HFFc6 (cell line): ENCODE data around the gene ERCC1. TPM values are rescaled to one million over a fixed set of nuclear protein-coding genes. Genes with fewer than 3 reads are reported as not detected.
A peak's percentile ranks its signal among the peaks of the same experiment; 100 is the strongest.

Experiments
- DNase-seq: peaks from one replicate; pipeline ENCODE4 v3.0.0-alpha.2; 2018
- H3K27ac Mint-ChIP-seq: 2 replicates; pipeline ENCODE4 v1.8.0; 2020; ENCODE audit warnings: mild to moderate bottlenecking, mixed read lengths
- H3K27me3 Mint-ChIP-seq: 2 replicates; pipeline ENCODE4 v1.8.0; 2021; ENCODE audit warnings: mild to moderate bottlenecking, moderate library complexity, mixed read lengths; ENCODE audit not compliant: insufficient read depth
- H3K36me3 Mint-ChIP-seq: 2 replicates; pipeline ENCODE4 v1.8.0; 2021; ENCODE audit warnings: low read depth, mixed read lengths
- H3K4me1 Mint-ChIP-seq: 2 replicates; pipeline ENCODE4 v1.8.0; 2020; ENCODE audit warnings: low read depth, mixed read lengths
- H3K4me3 Mint-ChIP-seq: 2 replicates; pipeline ENCODE4 v1.8.0; 2020; ENCODE audit warnings: mild to moderate bottlenecking, moderate library complexity, mixed read lengths
- H3K9me3 Mint-ChIP-seq: 2 replicates; pipeline ENCODE4 v1.8.0; 2020; ENCODE audit warnings: mild to moderate bottlenecking, mixed read lengths
- long read RNA-seq: library from polyadenylated mRNA; unstranded; transcript quantifications from one replicate; pipeline ENCODE4 v2.0.0, GENCODE V29; 2019
- total RNA-seq, 6 experiments: library from RNA; stranded (reverse); fragmentation: NEBNext Ultra II Directional; extraction: Animal tissue kit (Norgen Biotek cat#: 25700); gene quantifications; 2 replicates in 1 of 6; 3 replicates in 5 of 6; pipeline ENCODE4 v1.2.3, GENCODE V29; 2021
- TF ChIP-seq, protein P1 (sequence below): fragments of 200-600 bp; sonication (generic); IDR thresholded peaks from 2 replicates; pipeline ENCODE4 v1.5.0; 2021; ENCODE audit warnings: antibody characterized with exemption, mild to moderate bottlenecking

Gene ERCC1
- total RNA-seq = 100 to 1,000 TPM; 106 to 129 (median 117) TPM
- long read RNA-seq, transcript ERCC1-202 (10 exons, 3,828 nt) = major isoform, 17 of 111 reads
- long read RNA-seq, transcript ERCC1-201 (8 exons, 1,278 nt) = minor isoform, 13 of 111 reads
- long read RNA-seq, transcript ERCC1-208 (10 exons, 1,453 nt) = minor isoform, 8 of 111 reads
- long read RNA-seq, partial matches to known transcripts = 36 of 111 reads
- long read RNA-seq, other reads (novel, unspliced or antisense) = 32 of 111 reads

DNA sequence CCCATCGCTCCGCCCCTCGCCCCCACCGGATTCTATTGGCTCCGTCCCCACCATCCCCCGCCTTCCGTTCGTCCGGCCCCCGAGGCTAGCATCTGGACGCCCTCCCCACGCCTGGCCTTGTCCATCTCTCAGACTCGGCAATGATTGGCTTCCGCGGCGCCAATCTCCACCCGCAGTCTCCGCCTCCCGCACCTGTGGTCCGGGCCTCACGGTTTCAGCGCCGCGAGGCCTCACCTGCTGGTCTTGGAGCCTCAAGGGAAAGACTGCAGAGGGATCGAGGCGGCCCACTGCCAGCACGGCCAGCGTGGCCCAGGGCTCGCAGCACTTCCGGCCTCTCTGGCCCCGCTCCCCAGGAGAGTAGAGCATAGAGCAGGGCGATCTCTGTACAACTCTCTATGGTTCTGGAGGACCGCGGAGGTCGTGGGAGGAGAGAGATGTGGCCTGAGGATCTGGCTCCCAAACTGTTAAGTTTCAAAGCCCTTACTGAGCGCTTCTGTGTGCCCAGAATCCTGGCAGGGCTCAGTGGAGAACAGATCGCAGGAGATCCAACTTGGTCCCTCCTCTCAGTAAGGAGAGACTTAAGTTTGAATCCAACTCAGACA is at the start of gene ERCC1:
Gene ERCC1, minus strand, starts transcription at position 329 of the 602 bp plus-strand sequence. CDS start 543 bp downstream, outside the sequence.
- DNase-seq = peak; percentile 92
- peaks cover 9% of the 10 kb centered on the region for H3K27me3 Mint-ChIP-seq
- H3K36me3 Mint-ChIP-seq = peaks cover 16% of the 10 kb centered on the region
- H3K27ac Mint-ChIP-seq = peak within 1 kb of the TSS; percentile 99
- TF ChIP-seq, protein P1, sequence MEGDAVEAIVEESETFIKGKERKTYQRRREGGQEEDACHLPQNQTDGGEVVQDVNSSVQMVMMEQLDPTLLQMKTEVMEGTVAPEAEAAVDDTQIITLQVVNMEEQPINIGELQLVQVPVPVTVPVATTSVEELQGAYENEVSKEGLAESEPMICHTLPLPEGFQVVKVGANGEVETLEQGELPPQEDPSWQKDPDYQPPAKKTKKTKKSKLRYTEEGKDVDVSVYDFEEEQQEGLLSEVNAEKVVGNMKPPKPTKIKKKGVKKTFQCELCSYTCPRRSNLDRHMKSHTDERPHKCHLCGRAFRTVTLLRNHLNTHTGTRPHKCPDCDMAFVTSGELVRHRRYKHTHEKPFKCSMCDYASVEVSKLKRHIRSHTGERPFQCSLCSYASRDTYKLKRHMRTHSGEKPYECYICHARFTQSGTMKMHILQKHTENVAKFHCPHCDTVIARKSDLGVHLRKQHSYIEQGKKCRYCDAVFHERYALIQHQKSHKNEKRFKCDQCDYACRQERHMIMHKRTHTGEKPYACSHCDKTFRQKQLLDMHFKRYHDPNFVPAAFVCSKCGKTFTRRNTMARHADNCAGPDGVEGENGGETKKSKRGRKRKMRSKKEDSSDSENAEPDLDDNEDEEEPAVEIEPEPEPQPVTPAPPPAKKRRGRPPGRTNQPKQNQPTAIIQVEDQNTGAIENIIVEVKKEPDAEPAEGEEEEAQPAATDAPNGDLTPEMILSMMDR = no peak
- peak within 1 kb of the TSS; percentile 97 for H3K4me3 Mint-ChIP-seq
- peaks cover 65% of the 10 kb centered on the region for H3K4me1 Mint-ChIP-seq
- H3K9me3 Mint-ChIP-seq = no peaks in the 10 kb centered on the region

DNA sequence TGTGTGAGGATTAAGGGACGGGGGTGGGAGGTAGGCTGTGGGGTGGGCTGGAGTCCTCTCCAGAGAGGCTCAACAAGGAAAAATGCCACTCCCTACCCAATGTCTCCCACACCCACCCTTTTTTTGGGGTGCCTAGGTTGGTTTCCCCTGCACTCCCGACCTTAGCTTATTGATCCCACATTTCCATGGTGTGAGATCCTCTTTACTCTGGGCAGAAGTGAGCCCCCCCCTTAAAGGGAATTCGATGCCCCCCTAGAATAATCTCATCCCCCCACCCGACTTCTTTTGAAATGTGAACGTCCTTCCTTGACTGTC is 49.6 kb upstream of the ERCC1 start:
- no peak for DNase-seq
- TF ChIP-seq, protein P1 = no peak
- Mint-ChIP-seq H3K36me3 (peaks cover 30% of the 10 kb centered on the region), H3K4me1 (peaks cover 87% of the 10 kb centered on the region), H3K9me3 (peaks cover 76% of the 10 kb centered on the region), H3K27ac (peak overlapping the region; percentile 93), H3K27me3 (peaks cover 96% of the 10 kb centered on the region), H3K4me3 (peak overlapping the region; percentile 89)

DNA sequence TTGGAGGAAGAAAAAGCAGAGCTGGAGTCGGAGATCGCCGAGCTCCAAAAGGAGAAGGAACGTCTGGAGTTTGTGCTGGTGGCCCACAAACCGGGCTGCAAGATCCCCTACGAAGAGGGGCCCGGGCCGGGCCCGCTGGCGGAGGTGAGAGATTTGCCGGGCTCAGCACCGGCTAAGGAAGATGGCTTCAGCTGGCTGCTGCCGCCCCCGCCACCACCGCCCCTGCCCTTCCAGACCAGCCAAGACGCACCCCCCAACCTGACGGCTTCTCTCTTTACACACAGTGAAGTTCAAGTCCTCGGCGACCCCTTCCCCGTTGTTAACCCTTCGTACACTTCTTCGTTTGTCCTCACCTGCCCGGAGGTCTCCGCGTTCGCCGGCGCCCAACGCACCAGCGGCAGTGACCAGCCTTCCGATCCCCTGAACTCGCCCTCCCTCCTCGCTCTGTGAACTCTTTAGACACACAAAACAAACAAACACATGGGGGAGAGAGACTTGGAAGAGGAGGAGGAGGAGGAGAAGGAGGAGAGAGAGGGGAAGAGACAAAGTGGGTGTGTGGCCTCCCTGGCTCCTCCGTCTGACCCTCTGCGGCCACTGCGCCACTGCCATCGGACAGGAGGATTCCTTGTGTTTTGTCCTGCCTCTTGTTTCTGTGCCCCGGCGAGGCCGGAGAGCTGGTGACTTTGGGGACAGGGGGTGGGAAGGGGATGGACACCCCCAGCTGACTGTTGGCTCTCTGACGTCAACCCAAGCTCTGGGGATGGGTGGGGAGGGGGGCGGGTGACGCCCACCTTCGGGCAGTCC is 49.0 kb upstream of the ERCC1 start:
- Mint-ChIP-seq H3K4me3 (peak overlapping the region; percentile 89), H3K36me3 (peaks cover 30% of the 10 kb centered on the region), H3K27ac (peak overlapping the region; percentile 93), H3K9me3 (peaks cover 75% of the 10 kb centered on the region), H3K27me3 (peaks cover 96% of the 10 kb centered on the region), H3K4me1 (peaks cover 82% of the 10 kb centered on the region)
- DNase-seq = no peak
- TF ChIP-seq, protein P1 = no peak

DNA sequence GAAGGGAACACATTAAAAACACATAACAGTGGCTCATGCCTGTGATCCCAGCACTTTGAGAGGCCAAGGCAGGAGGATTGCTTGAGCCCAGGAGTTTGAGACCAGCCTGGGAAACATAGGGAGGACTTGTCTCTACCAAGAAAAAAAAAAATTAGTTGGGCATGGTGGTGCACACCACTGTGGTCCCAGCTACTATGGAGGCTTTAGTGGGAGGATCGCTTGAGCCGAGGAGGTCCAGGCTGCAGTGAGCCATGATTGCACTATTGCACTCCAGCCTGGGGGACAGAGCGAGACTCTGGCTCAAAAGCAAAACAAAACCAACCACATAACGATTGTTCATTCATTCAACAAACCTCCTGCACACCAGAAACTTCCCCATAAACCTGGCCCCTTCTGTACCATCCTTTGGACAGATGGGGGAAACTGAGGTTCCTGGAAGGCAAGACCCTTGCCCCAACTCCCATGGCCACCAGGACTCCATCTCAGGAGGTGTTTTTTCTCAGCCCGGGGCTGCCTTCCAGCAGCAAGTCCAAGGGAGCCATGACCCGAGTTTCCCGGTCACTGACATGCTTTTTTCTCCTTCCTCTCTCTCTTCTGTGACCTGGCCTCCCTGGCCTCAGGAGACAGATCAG is 48.3 kb upstream of the ERCC1 start:
- Mint-ChIP-seq H3K4me3 (peak overlapping the region; percentile 89), H3K36me3 (peaks cover 30% of the 10 kb centered on the region), H3K27ac (peak overlapping the region; percentile 93), H3K27me3 (peaks cover 91% of the 10 kb centered on the region), H3K9me3 (peaks cover 71% of the 10 kb centered on the region), H3K4me1 (peaks cover 77% of the 10 kb centered on the region)
- TF ChIP-seq, protein P1 = no peak
- DNase-seq = no peak

DNA sequence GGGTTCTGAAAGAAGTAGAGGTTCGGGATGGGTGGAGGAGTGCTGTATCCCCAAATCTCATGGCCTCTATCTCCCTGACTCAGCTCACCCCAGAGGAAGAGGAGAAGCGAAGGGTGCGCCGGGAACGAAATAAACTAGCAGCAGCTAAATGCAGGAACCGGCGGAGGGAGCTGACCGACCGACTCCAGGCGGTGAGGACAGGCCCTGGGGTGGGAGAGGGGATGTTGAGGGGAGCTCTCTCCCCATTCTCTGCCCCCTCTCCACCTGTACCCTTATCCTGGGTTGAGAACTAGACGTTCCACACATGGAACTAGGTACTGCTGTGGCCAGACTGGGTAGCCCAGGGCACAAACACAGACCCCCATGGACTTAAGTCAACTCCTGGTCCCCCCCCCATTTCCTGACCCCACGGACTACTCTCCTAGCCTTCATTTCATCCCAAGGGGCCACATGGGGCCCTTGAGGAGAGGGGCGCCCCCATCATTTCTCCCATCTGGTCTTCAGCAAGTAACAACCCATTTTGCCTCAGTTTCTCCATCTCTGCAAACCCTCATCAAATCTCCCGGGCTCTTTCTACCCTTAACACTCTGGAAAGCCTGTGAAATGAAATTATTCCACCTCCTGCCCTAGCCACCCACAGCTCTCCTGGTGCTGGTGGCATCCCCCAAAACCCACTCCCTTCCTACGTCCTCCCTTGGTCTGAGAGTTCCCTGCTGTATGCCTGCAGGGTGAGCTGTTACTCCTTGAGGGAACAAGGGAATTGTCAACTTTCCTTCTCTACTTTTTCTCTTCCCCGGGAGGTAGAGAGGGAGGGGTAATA is 47.6 kb upstream of the ERCC1 start:
- Mint-ChIP-seq H3K27me3 (peaks cover 84% of the 10 kb centered on the region), H3K4me3 (peak overlapping the region; percentile 89), H3K27ac (peak overlapping the region; percentile 93), H3K9me3 (peaks cover 64% of the 10 kb centered on the region), H3K4me1 (peaks cover 73% of the 10 kb centered on the region), H3K36me3 (peaks cover 30% of the 10 kb centered on the region)
- TF ChIP-seq, protein P1 = no peak
- no peak for DNase-seq
